Neutrophil (primary cell): ENCODE results near the gene PRDM11.

ENCODE experiments used
- H3K27ac ChIP-seq: fragments of 200-600 bp; sonication (generic); 2 replicates; pipeline ENCODE4 v1.5.1; 2016; ENCODE audit warnings: mild to moderate bottlenecking, moderate library complexity
- H3K27me3 ChIP-seq: fragments of 200-600 bp; sonication (generic); 2 replicates; pipeline ENCODE4 v1.6.0; 2016; ENCODE audit warnings: mild to moderate bottlenecking
- H3K36me3 ChIP-seq: fragments of 200-600 bp; sonication (generic); 2 replicates; pipeline ENCODE4 v1.5.1; 2017
- H3K4me1 ChIP-seq, 2 experiments: fragments of 200-600 bp in 1 of 2; sonication (generic) in 1 of 2; 1 replicate in 1 of 2; 2 replicates in 1 of 2; pipeline versions ENCODE4 v1.5.1 to v1.6.1; 2013 to 2016; ENCODE audit warnings: low read depth in 1 of 2, low read length in 1 of 2, mild to moderate bottlenecking in 1 of 2, moderate library complexity in 1 of 2; ENCODE audit not compliant: control insufficient read depth in 1 of 2, insufficient read depth in 1 of 2
- H3K4me3 ChIP-seq, 2 experiments: fragments of 200-600 bp in 1 of 2; sonication (generic) in 1 of 2; 1 replicate in 1 of 2; 2 replicates in 1 of 2; pipeline ENCODE4 v1.5.1; 2013 to 2016; ENCODE audit warnings: low read depth in 1 of 2, low read length in 1 of 2, mild to moderate bottlenecking in 1 of 2, moderate library complexity in 1 of 2
- H3K9me3 ChIP-seq: fragments of 200-600 bp; sonication (generic); 2 replicates; pipeline ENCODE4 v1.5.1; 2016
- TF ChIP-seq, protein P1 (sequence below): fragments of 200-600 bp; sonication (generic); IDR thresholded peaks from 2 replicates; pipeline ENCODE4 v1.5.1; 2016; ENCODE audit warnings: antibody characterized with exemption

PRDM11 gene

DNA sequence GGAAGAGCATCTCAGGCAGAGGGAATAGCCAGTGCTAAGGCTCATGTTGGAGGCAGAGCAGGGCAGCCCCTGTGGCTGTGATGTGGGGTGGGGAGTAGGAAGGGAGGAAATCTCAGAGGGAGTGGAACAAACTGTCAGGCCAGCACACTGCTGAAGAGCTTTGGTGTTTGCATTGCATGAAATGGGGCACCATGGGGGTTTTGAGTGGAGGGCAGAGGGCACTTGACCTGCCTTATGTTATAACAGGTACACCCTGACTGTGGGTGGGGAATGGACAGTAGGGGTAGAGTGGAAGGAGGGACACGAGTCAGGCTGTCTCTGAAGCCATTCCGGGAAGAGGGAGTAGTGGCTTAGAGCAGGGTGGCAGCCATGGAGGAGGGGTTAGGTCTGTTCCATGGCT, 24.0 kb downstream of the PRDM11 start:
- Histone ChIP-seq H3K4me3 (no peak overlapping the region), H3K27me3 (no peaks in the 10 kb centered on the region), H3K36me3 (no peaks in the 10 kb centered on the region), H3K27ac (no peak overlapping the region), H3K4me1 (no peaks in the 10 kb centered on the region), H3K9me3 (no peaks in the 10 kb centered on the region)
- TF ChIP-seq, protein P1, sequence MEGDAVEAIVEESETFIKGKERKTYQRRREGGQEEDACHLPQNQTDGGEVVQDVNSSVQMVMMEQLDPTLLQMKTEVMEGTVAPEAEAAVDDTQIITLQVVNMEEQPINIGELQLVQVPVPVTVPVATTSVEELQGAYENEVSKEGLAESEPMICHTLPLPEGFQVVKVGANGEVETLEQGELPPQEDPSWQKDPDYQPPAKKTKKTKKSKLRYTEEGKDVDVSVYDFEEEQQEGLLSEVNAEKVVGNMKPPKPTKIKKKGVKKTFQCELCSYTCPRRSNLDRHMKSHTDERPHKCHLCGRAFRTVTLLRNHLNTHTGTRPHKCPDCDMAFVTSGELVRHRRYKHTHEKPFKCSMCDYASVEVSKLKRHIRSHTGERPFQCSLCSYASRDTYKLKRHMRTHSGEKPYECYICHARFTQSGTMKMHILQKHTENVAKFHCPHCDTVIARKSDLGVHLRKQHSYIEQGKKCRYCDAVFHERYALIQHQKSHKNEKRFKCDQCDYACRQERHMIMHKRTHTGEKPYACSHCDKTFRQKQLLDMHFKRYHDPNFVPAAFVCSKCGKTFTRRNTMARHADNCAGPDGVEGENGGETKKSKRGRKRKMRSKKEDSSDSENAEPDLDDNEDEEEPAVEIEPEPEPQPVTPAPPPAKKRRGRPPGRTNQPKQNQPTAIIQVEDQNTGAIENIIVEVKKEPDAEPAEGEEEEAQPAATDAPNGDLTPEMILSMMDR, result no peak

DNA sequence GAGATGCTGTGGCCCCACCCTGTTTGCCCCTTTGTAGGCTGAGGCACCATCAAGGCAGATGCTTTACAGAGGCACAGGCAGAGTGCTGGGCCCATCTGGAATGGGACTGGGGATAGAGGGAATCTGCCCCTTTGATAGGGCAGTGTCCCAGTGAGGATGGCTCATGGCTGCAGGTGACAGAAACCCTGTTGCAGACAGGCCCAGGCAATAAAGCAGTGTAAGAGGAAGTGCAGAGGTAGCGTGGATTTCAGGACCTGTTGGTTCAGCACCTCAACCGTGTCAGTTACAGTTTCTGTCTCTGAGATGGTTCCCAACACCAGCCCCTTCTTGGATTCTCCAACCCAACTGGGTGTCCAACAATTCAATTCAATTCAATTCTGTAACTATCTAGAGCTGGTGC, 25.1 kb downstream of the PRDM11 start:
- H3K27me3 ChIP-seq, result no peaks in the 10 kb centered on the region
- TF ChIP-seq, protein P1, result no peak

DNA sequence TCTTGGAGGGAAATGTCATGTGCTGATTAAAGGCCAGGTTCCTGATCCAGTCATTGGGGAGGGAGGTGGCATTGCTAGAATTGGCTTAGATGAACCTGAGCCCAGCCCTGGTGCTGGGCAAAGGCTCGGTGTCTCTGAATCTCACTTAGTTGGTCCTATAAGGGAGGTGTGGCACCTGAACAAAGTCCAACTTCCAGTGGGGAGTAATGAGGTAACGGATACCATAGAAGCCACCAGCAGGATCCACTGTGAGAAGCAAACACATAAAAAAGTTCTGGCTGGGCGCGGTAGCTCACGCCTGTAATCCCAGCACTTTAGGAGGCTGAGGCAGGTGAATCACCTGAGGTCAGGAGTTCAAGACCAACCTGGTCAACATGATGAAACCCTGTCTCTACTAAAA, 26.6 kb downstream of the PRDM11 start:
- Histone ChIP-seq H3K4me1 (no peaks in the 10 kb centered on the region), H3K27me3 (peaks cover 12% of the 10 kb centered on the region), H3K36me3 (no peaks in the 10 kb centered on the region), H3K4me3 (no peak overlapping the region), H3K9me3 (no peaks in the 10 kb centered on the region), H3K27ac (no peak overlapping the region)
- TF ChIP-seq, protein P1, result no peak

More for the DNA sequence above, 25.1 kb downstream of the PRDM11 start:
- no peak overlapping the region for H3K27ac ChIP-seq
- no peaks in the 10 kb centered on the region for H3K36me3 ChIP-seq
- H3K4me3 ChIP-seq, result no peak overlapping the region
- H3K4me1 ChIP-seq, result no peaks in the 10 kb centered on the region
- H3K9me3 ChIP-seq, result no peaks in the 10 kb centered on the region

DNA sequence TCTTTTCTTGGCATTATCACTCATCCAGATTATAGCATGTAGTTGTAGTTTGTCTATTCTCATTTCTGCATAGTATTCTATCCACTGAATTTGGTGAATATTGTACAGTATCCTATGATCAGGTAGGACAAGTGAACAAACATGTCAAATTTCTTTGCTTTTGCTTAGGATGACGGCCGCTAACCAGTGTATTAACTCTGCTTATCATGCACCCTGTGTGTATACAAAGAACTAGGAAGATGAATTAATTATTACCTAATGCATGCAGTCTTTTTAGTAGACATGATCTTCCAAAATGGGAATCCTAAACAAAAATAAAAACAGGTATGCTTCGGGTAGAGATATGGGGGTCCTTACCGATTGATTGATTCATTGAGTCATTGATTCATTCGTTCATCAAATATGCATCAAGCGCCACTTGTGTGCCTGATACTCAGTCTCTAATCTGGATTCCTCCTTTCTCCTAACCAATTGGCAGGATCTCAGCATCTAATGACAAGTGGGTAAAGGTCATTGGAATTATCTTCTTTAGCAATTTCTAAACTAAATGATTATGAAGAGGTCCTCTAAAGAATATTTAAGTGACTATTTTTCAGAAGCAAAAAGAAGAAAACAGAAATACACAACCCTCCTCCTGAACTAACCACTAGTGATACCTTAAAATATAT, 27.9 kb downstream of the PRDM11 start:
- Histone ChIP-seq H3K4me3 (no peak overlapping the region), H3K27ac (no peak overlapping the region), H3K9me3 (no peaks in the 10 kb centered on the region), H3K27me3 (peaks cover 24% of the 10 kb centered on the region), H3K4me1 (no peaks in the 10 kb centered on the region), H3K36me3 (no peaks in the 10 kb centered on the region)
- TF ChIP-seq, protein P1, result no peak

DNA sequence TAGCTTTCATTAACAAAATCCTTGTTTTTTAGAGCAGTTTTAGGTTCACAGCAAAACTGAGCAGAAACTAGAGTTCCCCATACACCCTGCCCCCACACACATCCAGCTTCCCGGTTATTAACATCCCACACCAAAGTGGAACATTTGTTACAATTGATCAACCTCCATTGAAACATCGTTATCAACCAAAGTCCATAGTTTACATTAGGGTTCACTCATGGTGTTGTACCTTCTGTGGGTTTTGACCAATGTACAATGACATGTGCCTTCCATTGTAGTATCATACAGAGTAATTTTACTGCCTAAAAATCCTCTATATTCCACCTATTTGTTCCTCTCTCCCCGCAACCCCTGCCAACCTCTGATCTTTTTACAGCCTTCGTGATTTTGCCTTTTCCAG, 28.5 kb downstream of the PRDM11 start:
- Histone ChIP-seq H3K4me3 (no peak overlapping the region), H3K27ac (no peak overlapping the region), H3K4me1 (peaks cover 0 to under 1% of the 10 kb centered on the region in 2 experiments), H3K36me3 (no peaks in the 10 kb centered on the region), H3K27me3 (peaks cover 31% of the 10 kb centered on the region), H3K9me3 (no peaks in the 10 kb centered on the region)
- TF ChIP-seq, protein P1, result no peak
